ENCODE data around the gene PI4KA. TPM values are rescaled to one million over a fixed set of nuclear protein-coding genes. Genes with fewer than 3 reads are reported as not detected.

PI4KA gene
- total and polyA plus RNA-seq, 2 experiments from 2014 or later, result 17.1 to 38.1 TPM

GRCh38 chr22:20808844-20809243, 49.8 kb downstream of the PI4KA start (continued):
- no peak for TF ChIP-seq ZNF462 (CRISPR knock-in tag; IDR thresholded peaks at IDR 0.05)
- TF ChIP-seq, protein P1, sequence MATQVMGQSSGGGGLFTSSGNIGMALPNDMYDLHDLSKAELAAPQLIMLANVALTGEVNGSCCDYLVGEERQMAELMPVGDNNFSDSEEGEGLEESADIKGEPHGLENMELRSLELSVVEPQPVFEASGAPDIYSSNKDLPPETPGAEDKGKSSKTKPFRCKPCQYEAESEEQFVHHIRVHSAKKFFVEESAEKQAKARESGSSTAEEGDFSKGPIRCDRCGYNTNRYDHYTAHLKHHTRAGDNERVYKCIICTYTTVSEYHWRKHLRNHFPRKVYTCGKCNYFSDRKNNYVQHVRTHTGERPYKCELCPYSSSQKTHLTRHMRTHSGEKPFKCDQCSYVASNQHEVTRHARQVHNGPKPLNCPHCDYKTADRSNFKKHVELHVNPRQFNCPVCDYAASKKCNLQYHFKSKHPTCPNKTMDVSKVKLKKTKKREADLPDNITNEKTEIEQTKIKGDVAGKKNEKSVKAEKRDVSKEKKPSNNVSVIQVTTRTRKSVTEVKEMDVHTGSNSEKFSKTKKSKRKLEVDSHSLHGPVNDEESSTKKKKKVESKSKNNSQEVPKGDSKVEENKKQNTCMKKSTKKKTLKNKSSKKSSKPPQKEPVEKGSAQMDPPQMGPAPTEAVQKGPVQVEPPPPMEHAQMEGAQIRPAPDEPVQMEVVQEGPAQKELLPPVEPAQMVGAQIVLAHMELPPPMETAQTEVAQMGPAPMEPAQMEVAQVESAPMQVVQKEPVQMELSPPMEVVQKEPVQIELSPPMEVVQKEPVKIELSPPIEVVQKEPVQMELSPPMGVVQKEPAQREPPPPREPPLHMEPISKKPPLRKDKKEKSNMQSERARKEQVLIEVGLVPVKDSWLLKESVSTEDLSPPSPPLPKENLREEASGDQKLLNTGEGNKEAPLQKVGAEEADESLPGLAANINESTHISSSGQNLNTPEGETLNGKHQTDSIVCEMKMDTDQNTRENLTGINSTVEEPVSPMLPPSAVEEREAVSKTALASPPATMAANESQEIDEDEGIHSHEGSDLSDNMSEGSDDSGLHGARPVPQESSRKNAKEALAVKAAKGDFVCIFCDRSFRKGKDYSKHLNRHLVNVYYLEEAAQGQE (IDR thresholded peaks at IDR 0.05; ENCODE audit: unreplicated experiment), result no peak
- TF ChIP-seq, protein P2, sequence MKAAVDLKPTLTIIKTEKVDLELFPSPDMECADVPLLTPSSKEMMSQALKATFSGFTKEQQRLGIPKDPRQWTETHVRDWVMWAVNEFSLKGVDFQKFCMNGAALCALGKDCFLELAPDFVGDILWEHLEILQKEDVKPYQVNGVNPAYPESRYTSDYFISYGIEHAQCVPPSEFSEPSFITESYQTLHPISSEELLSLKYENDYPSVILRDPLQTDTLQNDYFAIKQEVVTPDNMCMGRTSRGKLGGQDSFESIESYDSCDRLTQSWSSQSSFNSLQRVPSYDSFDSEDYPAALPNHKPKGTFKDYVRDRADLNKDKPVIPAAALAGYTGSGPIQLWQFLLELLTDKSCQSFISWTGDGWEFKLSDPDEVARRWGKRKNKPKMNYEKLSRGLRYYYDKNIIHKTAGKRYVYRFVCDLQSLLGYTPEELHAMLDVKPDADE (IDR thresholded peaks at IDR 0.05), result no peak
- no peak for TF ChIP-seq EZH2phosphoT487 (IDR thresholded peaks at IDR 0.05; ENCODE audit: unreplicated experiment)
- no peak for TF ChIP-seq NANOG (IDR thresholded peaks at IDR 0.05; ENCODE audit: borderline replicate concordance)
- no peak for TF ChIP-seq ZNF331 (CRISPR knock-in tag; IDR thresholded peaks at IDR 0.05; ENCODE audit: low read depth)
- no peak for TF ChIP-seq CREB1 (CRISPR knock-in tag; IDR thresholded peaks at IDR 0.05; ENCODE audit: low read depth)
- TF ChIP-seq POLR2AphosphoS5 (IDR thresholded peaks at IDR 0.05; ENCODE audit: low read depth), result no peak
- TF ChIP-seq EZH2 (IDR thresholded peaks at IDR 0.05; ENCODE audit: low read depth, unreplicated experiment), result no peak
